Jurkat, Clone E6-1 (cell line): ENCODE results near the gene AQP3.

ENCODE experiments used
- DNase-seq: peaks from one replicate; pipeline ENCODE4 v3.0.0-alpha.2; 2011; ENCODE audit warnings: low read depth, low spot score
- H3K4me3 ChIP-seq: 2 replicates; pipeline ENCODE4 v1.5.1; 2011; ENCODE audit warnings: mild to moderate bottlenecking, low read length, control low read depth, moderate library complexity

Gene AQP3

GRCh38 chr9:33445389-33446239, 1.8 kb downstream of the AQP3 start:
- H3K4me3 ChIP-seq = peak overlapping the region; percentile 69
- DNase-seq = no peak

GRCh38 chr9:33443464-33444154, 3.8 kb downstream of the AQP3 start:
- H3K4me3 ChIP-seq = no peak overlapping the region
- no peak for DNase-seq

- no peak for DNase-seq
- H3K4me3 ChIP-seq = no peak overlapping the region
Observed at GRCh38 chr9:33443047-33443446, 4.3 kb downstream of the AQP3 start.

- H3K4me3 ChIP-seq = no peak overlapping the region
- no peak for DNase-seq
Observed at GRCh38 chr9:33442125-33442524, 5.3 kb downstream of the AQP3 start.

GRCh38 chr9:33440609-33441008, 6.8 kb downstream of the AQP3 start:
- no peak for DNase-seq
- no peak overlapping the region for H3K4me3 ChIP-seq

GRCh38 chr9:33440204-33440603, 7.2 kb downstream of the AQP3 start:
- no peak overlapping the region for H3K4me3 ChIP-seq
- no peak for DNase-seq

- DNase-seq = no peak
- H3K4me3 ChIP-seq = no peak overlapping the region
Observed at GRCh38 chr9:33439731-33440130, 7.7 kb downstream of the AQP3 start.

GRCh38 chr9:33438926-33439680, 8.3 kb downstream of the AQP3 start:
- no peak overlapping the region for H3K4me3 ChIP-seq
- DNase-seq = no peak

GRCh38 chr9:33437898-33438297, 9.5 kb downstream of the AQP3 start:
- no peak overlapping the region for H3K4me3 ChIP-seq
- DNase-seq = no peak

- H3K4me3 ChIP-seq = no peak overlapping the region
- DNase-seq = no peak
Observed at GRCh38 chr9:33437205-33437604, 10.2 kb downstream of the AQP3 start.

- DNase-seq = no peak
- H3K4me3 ChIP-seq = no peak overlapping the region
Observed at GRCh38 chr9:33436445-33436844, 10.9 kb downstream of the AQP3 start.

GRCh38 chr9:33435821-33436277, 11.5 kb downstream of the AQP3 start:
- H3K4me3 ChIP-seq = no peak overlapping the region
- DNase-seq = no peak

- no peak overlapping the region for H3K4me3 ChIP-seq
- DNase-seq = no peak
Observed at GRCh38 chr9:33434317-33435105, 12.9 kb downstream of the AQP3 start.

- DNase-seq = no peak
- no peak overlapping the region for H3K4me3 ChIP-seq
Observed at GRCh38 chr9:33433871-33434270, 13.5 kb downstream of the AQP3 start.

GRCh38 chr9:33431420-33431819, 16.0 kb downstream of the AQP3 start:
- H3K4me3 ChIP-seq = no peak overlapping the region
- no peak for DNase-seq

GRCh38 chr9:33430942-33431341, 16.5 kb downstream of the AQP3 start:
- DNase-seq = no peak
- no peak overlapping the region for H3K4me3 ChIP-seq

GRCh38 chr9:33429256-33429985, 18.0 kb downstream of the AQP3 start:
- no peak overlapping the region for H3K4me3 ChIP-seq
- DNase-seq = no peak

GRCh38 chr9:33426843-33427293, 20.5 kb downstream of the AQP3 start:
- H3K4me3 ChIP-seq = no peak overlapping the region
- no peak for DNase-seq
